Motor neuron (in vitro differentiated cells): Measurements from ENCODE around the gene CKAP2L. TPM values are rescaled to one million over a fixed set of nuclear protein-coding genes. Genes with fewer than 3 reads are reported as not detected.

Source experiments
- ATAC-seq, 8 experiments: fragments of 200-7000 bp; cut with Tn5 transposase; replicated peaks in 6 of 8; 2 replicates each; pipeline ENCODE4 v1.8.0; 2021; ENCODE audit warnings: mild to moderate bottlenecking in 8 of 8, moderate library complexity in 8 of 8
- H3K27ac ChIP-seq, 2 donors: fragments of 250-450 bp; sonication (Bioruptor Pico); 2 replicates each; pipeline ENCODE4 v1.9.0; 2021; ENCODE audit warnings: antibody characterized with exemption in 2 of 2, mild to moderate bottlenecking in 2 of 2, moderate library complexity in 1 of 2
- H3K4me1 ChIP-seq, 2 donors: fragments of 250-450 bp; sonication (Bioruptor Pico); replicated peaks in 1 of 2; 2 replicates each; pipeline ENCODE4 v1.6.1; 2021; ENCODE audit warnings: antibody characterized with exemption in 2 of 2, mild to moderate bottlenecking in 2 of 2, moderate library complexity in 1 of 2
- H3K4me3 ChIP-seq, 5 donors: fragments of 250-450 bp; sonication (Bioruptor Pico); 2 replicates each; pipeline ENCODE4 v1.9.0; 2021; ENCODE audit warnings: antibody characterized with exemption in 5 of 5, mild to moderate bottlenecking in 5 of 5, moderate library complexity in 4 of 5
- WGBS, 10 experiments: fragments of 450-650 bp; shearing (Covaris generic); methylation state at CpG; one replicate each; pipeline ENCODE4 v1.0.0; 2022; 5-methylcytosine and 5-hydroxymethylcytosine counted together
- in situ Hi-C, 9 experiments: fragments of 400-800 bp; cut with MboI; loops; one replicate each; pipeline ENCODE4 v1.15.0; 2021; ENCODE audit warnings: low sequenced_read_pairs in 9 of 9, low pct_unique_long_range_greater_than_20kb in 2 of 9; ENCODE audit not compliant: unreplicated experiment in 9 of 9
- total RNA-seq, 8 experiments: library from RNA; unstranded; fragments of 300-600 nt; gene quantifications; 2 replicates each; pipeline versions ENCODE4 v1.2.3 to v1.2.4, GENCODE V29; 2022

Gene CKAP2L
- total RNA-seq, 8 experiments from 2014 or later, result 0.73 to 22.5 (median 1.2) TPM

- Histone ChIP-seq H3K27ac (no peak overlapping the region), H3K4me3 (no peak overlapping the region), H3K4me1 (peaks cover 0 to 3% of the 10 kb centered on the region in 2 donors)
- 50 to 63% methylated on average over 2 to 3 of the region's 4 CpGs; no CpG with 5 or more reads in 8 of the 10 experiments for WGBS, 10 experiments
- no peak for ATAC-seq
- in situ Hi-C loops, result loop anchor here in 5 of 9 experiments (10.0 to 25.0 kb wide), 5 partner anchors 91 to 209 kb away; partner anchors contain the start of gene SLC20A1 (in 1 of the 5)
Measured at GRCh38 chr2:112728029-112728362, 36.4 kb downstream of the CKAP2L start.

GRCh38 chr2:112727276-112728028, 37.0 kb downstream of the CKAP2L start:
- 0 to 95% (median 80%) methylated on average over 1 to 9 of the region's 19 CpGs; no CpG with 5 or more reads in 3 of the 10 experiments for WGBS, 10 experiments
- in situ Hi-C loops, result loop anchor here in 5 of 9 experiments (10.0 to 25.0 kb wide), 5 partner anchors 90 to 210 kb away; partner anchors contain the start of gene SLC20A1 (in 1 of the 5)
- ATAC-seq, result no peak
- no peak overlapping the region for H3K27ac ChIP-seq
- H3K4me3 ChIP-seq, result no peak overlapping the region
- H3K4me1 ChIP-seq, result peaks cover 0 to 3% of the 10 kb centered on the region in 2 donors

- Histone ChIP-seq H3K4me1 (peaks cover 0 to 3% of the 10 kb centered on the region in 2 donors), H3K27ac (no peak overlapping the region), H3K4me3 (no peak overlapping the region)
- 0 to 100% (median 0%) methylated on average over 1 to 6 of the region's 19 CpGs; no CpG with 5 or more reads in 3 of the 10 experiments for WGBS, 10 experiments
- in situ Hi-C loops, result loop anchor here in 5 of 9 experiments (10.0 to 25.0 kb wide), 5 partner anchors 89 to 211 kb away; partner anchors contain the start of gene SLC20A1 (in 1 of the 5)
- ATAC-seq, result peak; percentile 94 to 99 (median 97)
Measured at GRCh38 chr2:112726487-112727190, 37.8 kb downstream of the CKAP2L start.

- peaks cover 0 to 3% of the 10 kb centered on the region in 2 donors for H3K4me1 ChIP-seq
- WGBS, 10 experiments, result 40 to 100% (median 88%) methylated on average over 1 to 3 of the region's 15 CpGs; no CpG with 5 or more reads in 5 of the 10 experiments
- peak in 5 of 8 experiments; percentile 3 to 72 (median 69) for ATAC-seq
- in situ Hi-C loops, result loop anchor here in 5 of 9 experiments (10.0 to 25.0 kb wide), 5 partner anchors 88 to 212 kb away; partner anchors contain the start of gene SLC20A1 (in 1 of the 5)
- no peak overlapping the region for H3K4me3 ChIP-seq
- no peak overlapping the region for H3K27ac ChIP-seq
Measured at GRCh38 chr2:112725545-112726457, 38.6 kb downstream of the CKAP2L start.

- Histone ChIP-seq H3K4me3 (no peak overlapping the region), H3K27ac (no peak overlapping the region), H3K4me1 (peaks cover 0 to 3% of the 10 kb centered on the region in 2 donors)
- no peak for ATAC-seq
- in situ Hi-C loops, result loop anchor here in 6 of 9 experiments (10.0 to 25.0 kb wide), 5 partner anchors 88 to 212 kb away; partner anchors contain the start of gene SLC20A1 (in 1 of the 6)
- 50 to 100% (median 73%) methylated on average over 1 to 11 of the region's 21 CpGs; no CpG with 5 or more reads in 5 of the 10 experiments for WGBS, 10 experiments
Measured at GRCh38 chr2:112724591-112725525, 39.6 kb downstream of the CKAP2L start.

GRCh38 chr2:112723995-112724394, 40.4 kb downstream of the CKAP2L start:
- WGBS, 10 experiments, result 82 to 100% (median 98%) methylated on average over 4 to 7 of the region's 8 CpGs; no CpG with 5 or more reads in 6 of the 10 experiments
- in situ Hi-C loops, result loop anchor here in 3 of 9 experiments (10.0 to 25.0 kb wide), 2 partner anchors 112 to 119 kb away; no protein-coding TSS in a partner anchor
- Histone ChIP-seq H3K4me1 (peaks cover 0 to 3% of the 10 kb centered on the region in 2 donors), H3K27ac (no peak overlapping the region), H3K4me3 (no peak overlapping the region)
- ATAC-seq, result no peak

- peaks cover 0 to 3% of the 10 kb centered on the region in 2 donors for H3K4me1 ChIP-seq
- ATAC-seq, result no peak
- no CpG with 5 or more reads among the region's 6 CpGs for WGBS, 10 experiments
- no peak overlapping the region for H3K4me3 ChIP-seq
- no peak overlapping the region for H3K27ac ChIP-seq
- in situ Hi-C loops, result loop anchor here in 3 of 9 experiments (10.0 to 25.0 kb wide), 2 partner anchors 111 to 119 kb away; no protein-coding TSS in a partner anchor
Measured at GRCh38 chr2:112723547-112723940, 40.9 kb downstream of the CKAP2L start.

GRCh38 chr2:112722816-112723546, 41.4 kb downstream of the CKAP2L start:
- in situ Hi-C loops, result loop anchor here in 3 of 9 experiments (10.0 to 25.0 kb wide), 2 partner anchors 111 to 118 kb away; no protein-coding TSS in a partner anchor
- Histone ChIP-seq H3K4me1 (peaks cover 0 to 3% of the 10 kb centered on the region in 2 donors), H3K27ac (no peak overlapping the region), H3K4me3 (no peak overlapping the region)
- ATAC-seq, result peak in 1 of 8 experiments; percentile 7
- WGBS, 10 experiments, result 100% methylated on average over 1 of the region's 9 CpGs; no CpG with 5 or more reads in 9 of the 10 experiments

- H3K27ac ChIP-seq, result no peak overlapping the region
- no CpG with 5 or more reads among the region's 23 CpGs for WGBS, 10 experiments
- ATAC-seq, result no peak
- H3K4me3 ChIP-seq, result no peak overlapping the region
- in situ Hi-C loops, result loop anchor here in 3 of 9 experiments (10.0 to 25.0 kb wide), 2 partner anchors 110 to 117 kb away; no protein-coding TSS in a partner anchor
- peaks cover 0 to 3% of the 10 kb centered on the region in 2 donors for H3K4me1 ChIP-seq
Measured at GRCh38 chr2:112721819-112722522, 42.4 kb downstream of the CKAP2L start.

- in situ Hi-C loops, result loop anchor here in 3 of 9 experiments (10.0 to 25.0 kb wide), 2 partner anchors 108 to 116 kb away; no protein-coding TSS in a partner anchor
Measured at GRCh38 chr2:112720785-112721184, 43.6 kb downstream of the CKAP2L start, which contains the start of gene NT5DC4. Gene NT5DC4, plus strand, starts transcription at chr2:112721020. Its CDS starts 60 bp downstream, at chr2:112721080.

More at GRCh38 chr2:112720785-112721184, 43.6 kb downstream of the CKAP2L start, which contains the start of gene NT5DC4:
- Histone ChIP-seq H3K4me1 (no peaks in the 10 kb centered on the region), H3K27ac (no peak within 1 kb of the TSS), H3K4me3 (no peak within 1 kb of the TSS)
- ATAC-seq, result no peak
- 60 to 100% (median 81%) methylated on average over 1 to 5 of the region's 6 CpGs; no CpG with 5 or more reads in 4 of the 10 experiments for WGBS, 10 experiments
